DND-41 (cell line): ENCODE data around the gene CFAP410.

Source experiments
- CTCF ChIP-seq: IDR thresholded peaks from 2 replicates; pipeline ENCODE4 v1.5.1; 2012; ENCODE audit warnings: borderline replicate concordance, low read length, moderate library complexity, mild to moderate bottlenecking; ENCODE audit not compliant: poor library complexity, severe bottlenecking; ENCODE audit errors: extremely low read depth
- EZH2 ChIP-seq: IDR thresholded peaks from 3 replicates; pipeline ENCODE4 v1.6.1; 2012; ENCODE audit warnings: borderline replicate concordance, low read depth, mild to moderate bottlenecking, moderate library complexity, low read length, inconsistent platforms; ENCODE audit not compliant: severe bottlenecking

DNA sequence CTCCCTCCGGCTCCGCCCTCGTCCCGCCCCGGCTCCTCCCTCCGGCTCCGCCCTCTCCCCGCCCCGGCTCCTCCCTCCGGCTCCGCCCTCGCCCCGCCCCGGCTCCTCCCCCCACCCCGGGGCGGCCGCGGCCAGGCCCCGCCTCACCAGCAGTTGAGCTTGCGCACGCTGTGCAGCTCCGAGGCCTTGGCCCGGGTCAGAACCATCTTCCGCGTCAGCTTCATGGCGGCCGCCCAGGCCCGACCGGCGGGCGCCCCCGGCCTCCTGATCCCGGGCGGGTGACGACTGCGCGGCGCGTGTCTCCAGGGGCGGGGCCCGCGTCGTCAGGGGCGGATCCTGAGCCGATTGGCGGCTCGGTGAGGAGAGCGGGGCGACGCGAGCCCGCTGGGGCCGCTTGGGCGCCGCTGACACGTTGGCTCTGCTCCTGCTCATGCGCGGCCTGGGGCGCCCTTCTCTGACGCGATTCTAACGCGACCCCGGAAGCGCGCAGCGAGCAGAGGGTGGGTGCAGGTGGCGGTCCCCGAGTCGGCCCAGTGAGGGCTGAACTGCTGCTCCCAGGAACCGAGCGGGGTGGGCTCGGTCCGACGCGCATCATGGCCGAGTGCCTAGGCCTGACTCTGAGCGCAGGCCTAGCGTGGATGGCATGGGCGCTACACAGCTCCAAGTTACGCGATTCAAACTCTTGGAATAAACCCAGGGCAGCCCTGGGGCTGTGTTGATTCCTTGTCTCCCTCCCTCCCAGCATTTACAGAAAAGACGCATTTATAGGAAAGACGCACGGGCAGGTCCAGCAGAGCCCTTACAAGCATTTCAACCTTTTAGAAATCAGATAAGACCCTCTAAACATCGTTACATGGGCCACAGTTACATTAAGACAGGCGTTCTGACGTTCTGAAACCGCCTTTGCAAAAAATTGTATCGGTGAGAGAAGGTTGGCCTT, at the start of gene CFAP410:
- TF ChIP-seq CTCF (no peak), EZH2 (no peak)
